GM21717 (cell line): ENCODE results near the gene CEACAM3.

Experiments used
- ATAC-seq: cut with Tn5 transposase; IDR thresholded peaks from one replicate; pipeline ENCODE4 v1.9.1; 2021; ENCODE audit warnings: mild to moderate bottlenecking, moderate library complexity; ENCODE audit not compliant: unreplicated experiment

Gene CEACAM3

DNA sequence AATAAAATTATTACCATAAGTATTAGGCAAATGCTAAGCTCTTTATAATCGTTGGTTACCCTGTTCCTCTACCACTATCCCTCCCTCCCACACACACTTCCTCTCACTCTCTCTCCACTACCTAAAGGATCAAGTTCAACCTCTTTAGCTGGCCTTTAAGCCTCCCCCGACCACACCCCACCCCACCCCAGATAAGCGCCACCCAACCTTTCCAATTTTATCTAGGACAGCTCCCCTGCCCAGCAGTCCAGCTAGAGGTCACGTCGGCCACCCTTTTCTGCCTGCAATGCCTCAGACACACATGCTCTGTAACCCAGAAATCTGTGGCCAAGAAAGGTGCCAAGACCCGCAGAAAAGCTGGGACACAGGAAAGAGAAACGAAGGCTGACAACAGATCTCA is 47.0 kb downstream of the CEACAM3 start:
- no peak for ATAC-seq

DNA sequence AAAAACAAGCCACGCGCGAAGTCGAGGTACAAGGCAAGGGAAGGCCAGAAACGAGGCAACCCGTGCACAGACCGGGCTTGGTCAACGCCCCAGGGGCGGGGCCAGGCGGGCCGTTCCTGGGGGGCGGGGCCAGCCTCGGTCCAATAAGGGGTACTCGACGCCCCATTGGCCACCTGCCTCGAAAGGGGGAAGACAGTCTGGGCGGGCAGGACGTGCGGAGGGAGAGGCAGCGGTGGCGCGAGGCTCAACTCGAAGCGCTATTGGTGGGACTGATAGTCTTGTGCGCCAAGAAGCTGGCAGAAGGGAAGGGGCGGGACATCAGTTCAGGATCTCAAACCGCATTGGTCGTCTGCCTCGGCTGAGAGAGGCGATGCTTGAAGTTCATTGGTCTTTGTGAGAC is 48.2 kb downstream of the CEACAM3 start, which contains the start of gene LYPD4:
TSS of gene LYPD4 (minus strand) at position 83 of the 400 bp plus-strand sequence. CDS start 5,398 bp downstream, outside the sequence.
- no peak for ATAC-seq

DNA sequence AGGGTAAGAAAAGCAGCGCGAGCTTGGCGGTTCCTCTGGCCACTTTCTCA is 48.4 kb downstream of the CEACAM3 start, which contains the start of gene DMRTC2:
TSS of gene DMRTC2 (plus strand) at position 42 of the 50 bp plus-strand sequence. CDS start 2,387 bp downstream, outside the sequence.
- no peak for ATAC-seq

DNA sequence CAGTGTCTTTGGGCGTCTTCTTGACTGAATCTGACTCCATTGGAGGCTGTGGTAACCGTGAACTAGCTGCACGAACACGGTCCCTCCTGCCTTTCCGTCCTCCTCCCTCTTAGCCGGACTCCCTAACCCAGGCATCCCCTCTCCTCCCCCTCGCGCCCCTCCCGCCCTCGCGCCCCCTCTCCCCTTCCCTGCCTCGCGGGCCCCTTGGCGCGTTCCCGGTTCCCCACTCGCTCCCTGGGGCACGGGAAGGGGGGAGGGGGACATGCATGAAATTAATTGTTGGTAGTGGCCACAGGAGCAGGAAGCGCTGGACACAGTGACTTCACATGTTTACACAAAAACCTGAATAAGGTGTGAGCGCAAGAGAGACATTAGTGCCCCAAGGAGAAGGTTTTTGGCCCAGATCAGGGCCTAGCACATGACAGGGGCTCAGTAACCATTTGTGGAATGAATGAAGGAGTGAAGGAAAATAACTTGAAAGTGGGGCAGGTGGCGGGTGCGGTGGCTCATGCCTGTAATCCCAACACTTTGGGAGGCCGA is 48.7 kb downstream of the CEACAM3 start:
- ATAC-seq = no peak

DNA sequence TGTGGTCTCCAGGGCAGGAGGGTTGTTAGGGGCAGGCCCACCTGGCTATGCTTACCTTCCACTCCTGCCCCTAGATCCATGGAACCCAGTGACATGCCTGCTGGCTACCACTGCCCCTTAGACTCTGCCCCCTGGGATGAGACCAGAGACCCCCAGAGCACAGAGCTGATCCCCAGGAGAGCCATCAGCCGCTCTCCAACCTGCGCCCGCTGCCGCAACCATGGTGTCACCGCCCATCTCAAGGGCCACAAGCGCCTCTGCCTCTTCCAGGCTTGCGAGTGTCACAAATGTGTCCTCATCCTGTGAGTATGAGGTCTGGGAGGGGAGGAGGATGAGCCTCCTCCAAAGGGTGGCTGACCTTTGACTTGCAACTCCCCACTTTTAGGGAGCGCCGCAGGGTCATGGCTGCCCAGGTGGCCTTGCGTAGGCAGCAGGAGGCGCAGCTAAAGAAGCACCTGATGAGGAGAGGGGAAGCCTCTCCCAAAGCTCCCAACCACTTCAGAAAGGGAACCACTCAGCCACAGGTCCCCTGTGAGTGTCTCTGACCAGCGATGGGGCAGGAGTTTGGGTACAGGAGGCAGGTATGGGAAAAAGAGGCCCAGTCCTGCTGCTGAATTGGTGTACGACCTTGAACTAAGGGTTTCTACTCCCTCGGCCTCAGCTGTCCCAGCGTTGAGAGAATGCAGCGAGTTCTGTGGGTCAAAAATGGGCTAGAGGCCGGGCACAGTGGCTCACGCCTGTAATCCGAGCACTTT is 51.1 kb downstream of the CEACAM3 start:
- no peak for ATAC-seq

DNA sequence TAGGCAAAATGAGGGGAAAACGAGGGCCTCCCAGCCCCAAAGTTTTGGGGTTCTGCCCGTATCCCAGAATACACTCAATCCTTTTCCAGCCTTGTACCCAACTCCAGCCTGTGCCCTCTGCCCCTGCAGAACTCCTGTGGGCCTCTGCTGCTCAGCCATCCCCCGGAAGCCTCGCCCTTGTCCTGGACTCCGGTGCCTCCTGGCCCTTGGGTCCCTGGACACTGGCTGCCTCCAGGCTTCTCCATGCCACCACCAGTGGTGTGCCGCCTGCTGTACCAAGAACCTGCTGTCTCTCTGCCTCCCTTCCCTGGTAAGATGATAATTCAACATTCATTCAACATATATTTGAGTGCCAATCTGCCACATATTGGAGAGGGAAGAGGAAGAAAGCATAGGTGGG is 52.3 kb downstream of the CEACAM3 start:
- no peak for ATAC-seq

DNA sequence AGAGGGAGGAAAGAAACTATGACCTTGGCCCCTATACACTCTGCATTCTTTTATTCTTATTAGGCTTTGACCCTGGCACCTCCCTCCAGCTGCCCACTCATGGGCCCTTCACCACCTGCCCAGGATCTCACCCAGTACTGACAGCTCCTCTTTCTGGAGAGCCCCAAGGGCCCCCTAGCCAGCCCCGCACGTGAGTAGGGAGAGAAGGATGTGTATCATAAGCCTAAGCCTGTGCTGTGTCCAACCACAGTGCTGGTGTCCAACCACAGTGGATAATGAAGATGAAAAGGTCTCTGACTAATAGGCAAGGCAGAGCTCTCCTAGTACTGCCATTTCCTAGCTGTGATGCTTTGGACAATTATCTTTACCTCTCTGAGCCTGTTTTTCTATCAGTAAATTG is 52.7 kb downstream of the CEACAM3 start:
- ATAC-seq = no peak

DNA sequence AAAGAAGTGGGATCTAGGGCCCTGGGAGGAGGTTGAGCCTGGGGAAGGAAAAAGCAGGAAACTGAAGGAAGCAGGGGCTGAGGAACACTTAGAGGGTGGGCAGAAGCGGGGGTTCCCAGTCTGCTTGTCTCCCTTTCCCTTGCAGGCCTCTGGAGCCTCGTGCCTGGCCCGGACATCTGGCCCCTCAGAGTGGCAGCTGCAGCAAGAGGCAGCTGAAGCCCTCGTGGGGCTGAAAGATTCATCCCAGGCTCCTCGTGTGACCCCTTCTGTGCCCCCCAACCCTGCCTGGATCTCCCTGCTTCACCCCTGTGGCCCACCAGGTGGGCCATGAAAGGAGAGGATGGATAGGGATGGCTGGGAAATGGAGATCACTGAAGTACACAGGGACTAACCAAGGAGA is 54.0 kb downstream of the CEACAM3 start:
- no peak for ATAC-seq

DNA sequence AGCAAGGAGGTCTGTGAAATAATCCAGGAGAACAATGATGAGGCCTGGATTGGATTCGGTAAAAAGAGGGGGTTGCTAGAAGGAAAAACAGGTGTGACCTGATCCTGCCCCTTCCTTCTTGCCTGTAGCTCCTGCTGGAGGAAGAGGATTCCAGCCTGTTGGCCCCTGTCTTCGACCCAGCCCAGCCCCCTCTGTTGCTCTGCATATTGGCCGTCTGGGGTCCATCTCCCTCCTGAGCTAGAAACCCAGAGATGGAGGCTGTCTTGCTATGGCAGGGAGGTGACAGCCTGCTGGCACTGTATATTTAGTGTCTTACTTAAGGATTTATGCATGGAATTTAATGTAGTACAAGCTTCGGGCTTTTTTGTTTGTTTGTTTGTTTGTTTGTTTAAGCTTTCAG is 55.1 kb downstream of the CEACAM3 start:
- no peak for ATAC-seq

DNA sequence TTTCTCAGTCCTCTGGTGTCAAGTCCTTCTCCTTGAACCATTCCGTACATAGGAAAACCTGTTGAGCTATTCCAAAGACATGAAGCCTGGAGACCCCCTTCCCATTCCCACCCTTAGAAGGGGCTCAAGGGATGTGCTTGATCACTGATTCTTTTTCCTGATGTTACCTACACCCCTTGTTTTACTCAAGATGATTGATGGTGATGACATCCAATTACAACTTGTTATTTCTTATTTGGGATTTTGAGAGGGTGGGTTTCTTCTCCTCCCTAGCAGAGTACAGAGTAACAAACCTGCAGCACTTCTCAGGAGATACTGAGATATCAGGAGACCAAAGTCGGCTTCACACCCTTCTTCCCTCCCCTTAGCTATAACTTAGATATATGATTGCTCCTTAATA is 57.0 kb downstream of the CEACAM3 start:
- ATAC-seq = no peak

DNA sequence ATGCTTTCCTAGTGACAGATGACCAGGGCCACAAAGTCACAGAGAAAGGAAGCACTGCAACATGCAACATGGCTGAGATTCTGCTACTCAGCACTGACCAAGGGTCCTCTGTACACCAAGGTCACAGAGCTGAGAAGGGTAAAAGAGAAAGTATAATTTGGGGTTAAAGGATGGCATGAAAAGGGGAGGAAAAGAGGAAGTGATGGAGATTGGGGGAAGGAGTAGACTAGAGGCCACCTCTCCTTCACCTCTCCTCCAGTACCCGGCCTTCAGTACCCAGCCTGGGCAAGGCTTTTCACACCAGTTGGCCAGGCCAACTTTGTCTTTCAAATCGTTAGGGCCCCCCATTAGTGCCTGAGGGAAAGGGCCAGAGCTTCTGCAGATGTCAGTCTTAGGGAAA is 57.4 kb downstream of the CEACAM3 start:
- ATAC-seq = no peak

DNA sequence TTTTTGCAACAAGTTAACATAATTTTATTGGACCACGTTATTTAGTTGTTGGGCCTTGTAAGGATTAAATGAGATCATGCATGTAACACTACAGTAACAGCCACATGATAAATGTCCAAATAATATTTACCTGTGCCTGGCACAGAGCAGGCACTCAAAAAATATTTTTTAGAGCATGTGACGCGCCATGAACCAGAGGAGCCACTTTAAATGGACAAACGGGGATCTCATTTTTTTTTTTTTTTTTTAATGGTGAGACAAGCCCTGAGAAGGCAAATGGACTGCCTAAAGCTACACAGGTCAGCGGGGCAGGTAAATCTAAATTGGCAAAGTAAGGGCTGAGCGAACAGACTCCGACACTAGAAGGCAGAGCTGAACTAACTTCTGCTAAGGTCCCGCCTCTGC is 62.8 kb downstream of the CEACAM3 start:
- ATAC-seq = no peak

DNA sequence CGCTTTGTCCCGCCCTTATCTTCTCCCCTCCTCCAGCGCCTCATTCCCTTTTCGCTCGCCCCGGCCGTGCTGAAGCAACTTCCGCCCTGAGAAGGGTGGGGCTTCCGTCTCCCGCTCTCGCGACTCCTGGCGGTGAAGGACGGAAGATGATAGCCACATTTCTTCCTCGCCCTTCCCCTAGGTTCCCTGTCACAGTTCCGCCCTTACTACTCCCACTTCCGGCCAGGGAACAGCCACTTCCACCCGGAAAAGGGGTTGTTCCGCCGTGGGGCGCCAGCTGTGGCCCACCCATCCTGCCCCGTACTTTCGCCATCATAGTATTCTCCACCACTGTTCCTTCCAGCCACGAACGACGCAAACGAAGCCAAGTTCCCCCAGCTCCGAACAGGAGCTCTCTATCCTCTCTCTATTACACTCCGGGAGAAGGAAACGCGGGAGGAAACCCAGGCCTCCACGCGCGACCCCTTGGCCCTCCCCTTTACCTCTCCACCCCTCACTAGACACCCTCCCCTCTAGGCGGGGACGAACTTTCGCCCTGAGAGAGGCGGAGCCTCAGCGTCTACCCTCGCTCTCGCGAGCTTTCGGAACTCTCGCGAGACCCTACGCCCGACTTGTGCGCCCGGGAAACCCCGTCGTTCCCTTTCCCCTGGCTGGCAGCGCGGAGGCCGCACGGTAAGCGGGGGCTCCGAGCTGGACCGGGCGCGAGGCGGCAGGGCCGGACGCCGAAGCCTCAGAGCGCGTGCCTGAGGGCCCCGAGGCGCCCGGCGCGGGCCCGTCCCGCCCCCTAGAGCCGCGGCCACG is 63.4 kb downstream of the CEACAM3 start, which contains the start of gene RPS19:
TSS of gene RPS19 (plus strand) at position 638 of the 801 bp plus-strand sequence. CDS start 520 bp downstream, outside the sequence.
- peak; percentile 65 for ATAC-seq

DNA sequence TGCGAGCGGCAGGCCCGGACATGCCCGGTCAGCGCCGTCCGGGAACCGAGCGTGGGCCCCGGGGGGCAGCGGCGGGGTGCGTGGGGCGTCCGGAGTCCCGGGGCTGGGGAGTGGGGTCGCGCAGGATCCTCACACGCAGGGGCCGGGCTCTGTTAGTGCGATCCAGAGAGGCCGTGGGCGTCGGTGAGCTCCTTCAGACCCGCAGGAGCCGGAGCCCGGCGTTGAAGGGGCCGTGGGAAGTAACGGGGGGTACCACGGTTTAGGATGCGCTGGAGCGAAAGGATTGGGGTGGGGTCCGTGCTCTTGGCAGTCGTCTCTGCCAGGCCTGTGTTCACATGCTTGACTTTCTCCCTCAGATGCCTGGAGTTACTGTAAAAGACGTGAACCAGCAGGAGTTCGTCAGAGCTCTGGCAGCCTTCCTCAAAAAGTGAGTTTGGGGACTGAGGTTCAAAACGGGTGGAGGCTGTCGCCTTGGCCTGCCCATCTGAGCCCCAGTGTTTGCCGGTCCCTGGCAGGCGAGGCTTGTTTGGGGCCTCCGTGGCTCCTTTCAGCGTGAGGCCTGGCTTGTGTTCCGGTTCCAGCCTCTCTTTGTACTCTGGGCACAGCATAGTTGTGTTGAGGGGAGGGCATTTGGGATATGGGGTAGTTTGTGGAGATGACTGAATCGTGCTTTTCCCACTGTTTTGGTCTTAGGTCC is 64.2 kb downstream of the CEACAM3 start:
- ATAC-seq = no peak
